ENCODE data around the gene ZNF148.

Gene ZNF148

GRCh38 chr3:125316246-125316645 lies 58.9 kb downstream of the ZNF148 start:
- H3K4me3 ChIP-seq (replicated peaks; ENCODE audit: insufficient read depth, low read length) = no peak overlapping the region
- no peak overlapping the region for H3K27ac ChIP-seq (replicated peaks)
- DNase-seq (ENCODE audit: low read depth in 1 of 2, low spot score in 1 of 2) = no peak
- H3K27me3 ChIP-seq (ENCODE audit: insufficient read depth, poor library complexity, severe bottlenecking) = no peaks in the 10 kb centered on the region
- TF ChIP-seq, protein P1, sequence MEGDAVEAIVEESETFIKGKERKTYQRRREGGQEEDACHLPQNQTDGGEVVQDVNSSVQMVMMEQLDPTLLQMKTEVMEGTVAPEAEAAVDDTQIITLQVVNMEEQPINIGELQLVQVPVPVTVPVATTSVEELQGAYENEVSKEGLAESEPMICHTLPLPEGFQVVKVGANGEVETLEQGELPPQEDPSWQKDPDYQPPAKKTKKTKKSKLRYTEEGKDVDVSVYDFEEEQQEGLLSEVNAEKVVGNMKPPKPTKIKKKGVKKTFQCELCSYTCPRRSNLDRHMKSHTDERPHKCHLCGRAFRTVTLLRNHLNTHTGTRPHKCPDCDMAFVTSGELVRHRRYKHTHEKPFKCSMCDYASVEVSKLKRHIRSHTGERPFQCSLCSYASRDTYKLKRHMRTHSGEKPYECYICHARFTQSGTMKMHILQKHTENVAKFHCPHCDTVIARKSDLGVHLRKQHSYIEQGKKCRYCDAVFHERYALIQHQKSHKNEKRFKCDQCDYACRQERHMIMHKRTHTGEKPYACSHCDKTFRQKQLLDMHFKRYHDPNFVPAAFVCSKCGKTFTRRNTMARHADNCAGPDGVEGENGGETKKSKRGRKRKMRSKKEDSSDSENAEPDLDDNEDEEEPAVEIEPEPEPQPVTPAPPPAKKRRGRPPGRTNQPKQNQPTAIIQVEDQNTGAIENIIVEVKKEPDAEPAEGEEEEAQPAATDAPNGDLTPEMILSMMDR (IDR thresholded peaks at IDR 0.05; ENCODE audit: insufficient read depth, low read length) = no peak
- TF ChIP-seq SPI1 (IDR thresholded peaks at IDR 0.05; ENCODE audit: borderline replicate concordance, low read depth) (no peak), GABPA (IDR thresholded peaks at IDR 0.05; ENCODE audit: low read depth) (no peak), POLR2AphosphoS5 (IDR thresholded peaks at IDR 0.05; ENCODE audit: low read depth) (no peak)
- TF ChIP-seq, protein P2, sequence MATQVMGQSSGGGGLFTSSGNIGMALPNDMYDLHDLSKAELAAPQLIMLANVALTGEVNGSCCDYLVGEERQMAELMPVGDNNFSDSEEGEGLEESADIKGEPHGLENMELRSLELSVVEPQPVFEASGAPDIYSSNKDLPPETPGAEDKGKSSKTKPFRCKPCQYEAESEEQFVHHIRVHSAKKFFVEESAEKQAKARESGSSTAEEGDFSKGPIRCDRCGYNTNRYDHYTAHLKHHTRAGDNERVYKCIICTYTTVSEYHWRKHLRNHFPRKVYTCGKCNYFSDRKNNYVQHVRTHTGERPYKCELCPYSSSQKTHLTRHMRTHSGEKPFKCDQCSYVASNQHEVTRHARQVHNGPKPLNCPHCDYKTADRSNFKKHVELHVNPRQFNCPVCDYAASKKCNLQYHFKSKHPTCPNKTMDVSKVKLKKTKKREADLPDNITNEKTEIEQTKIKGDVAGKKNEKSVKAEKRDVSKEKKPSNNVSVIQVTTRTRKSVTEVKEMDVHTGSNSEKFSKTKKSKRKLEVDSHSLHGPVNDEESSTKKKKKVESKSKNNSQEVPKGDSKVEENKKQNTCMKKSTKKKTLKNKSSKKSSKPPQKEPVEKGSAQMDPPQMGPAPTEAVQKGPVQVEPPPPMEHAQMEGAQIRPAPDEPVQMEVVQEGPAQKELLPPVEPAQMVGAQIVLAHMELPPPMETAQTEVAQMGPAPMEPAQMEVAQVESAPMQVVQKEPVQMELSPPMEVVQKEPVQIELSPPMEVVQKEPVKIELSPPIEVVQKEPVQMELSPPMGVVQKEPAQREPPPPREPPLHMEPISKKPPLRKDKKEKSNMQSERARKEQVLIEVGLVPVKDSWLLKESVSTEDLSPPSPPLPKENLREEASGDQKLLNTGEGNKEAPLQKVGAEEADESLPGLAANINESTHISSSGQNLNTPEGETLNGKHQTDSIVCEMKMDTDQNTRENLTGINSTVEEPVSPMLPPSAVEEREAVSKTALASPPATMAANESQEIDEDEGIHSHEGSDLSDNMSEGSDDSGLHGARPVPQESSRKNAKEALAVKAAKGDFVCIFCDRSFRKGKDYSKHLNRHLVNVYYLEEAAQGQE (IDR thresholded peaks at IDR 0.05; ENCODE audit: insufficient replicate concordance, low read depth) = no peak

DNA sequence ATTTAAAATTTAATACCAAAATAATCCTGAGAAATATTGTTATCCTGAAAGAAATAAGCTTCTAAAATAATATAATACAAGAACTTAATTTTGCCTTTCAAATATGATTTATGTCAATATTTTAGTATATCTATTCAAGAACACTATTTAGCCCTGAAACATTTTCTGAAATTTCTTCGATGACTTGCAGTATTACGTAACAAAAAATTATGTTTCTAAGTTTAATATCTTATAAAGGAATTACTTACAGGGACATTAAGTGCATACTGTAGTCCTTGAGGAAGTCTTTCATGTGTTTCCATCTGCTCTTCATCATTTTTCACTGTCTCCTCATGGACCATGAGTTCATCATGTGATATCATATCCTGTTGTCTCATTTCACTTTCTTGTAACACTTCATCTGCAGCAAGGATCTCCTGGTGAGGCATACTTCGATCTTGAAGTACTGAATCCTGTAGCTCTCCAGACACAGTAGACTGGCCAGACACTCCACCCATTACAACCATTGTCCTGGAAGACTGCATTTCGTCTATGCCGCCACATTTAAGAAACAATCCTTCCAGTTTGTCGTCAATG lies 62.0 kb downstream of the ZNF148 start:
- H3K27me3 ChIP-seq (ENCODE audit: insufficient read depth, poor library complexity, severe bottlenecking) = no peaks in the 10 kb centered on the region
- no peak overlapping the region for H3K27ac ChIP-seq (replicated peaks)
- H3K4me3 ChIP-seq (replicated peaks; ENCODE audit: insufficient read depth, low read length) = no peak overlapping the region
- TF ChIP-seq POLR2AphosphoS5 (IDR thresholded peaks at IDR 0.05; ENCODE audit: low read depth) (no peak), SPI1 (IDR thresholded peaks at IDR 0.05; ENCODE audit: borderline replicate concordance, low read depth) (no peak), GABPA (IDR thresholded peaks at IDR 0.05; ENCODE audit: low read depth) (no peak)
- TF ChIP-seq, protein P2 (IDR thresholded peaks at IDR 0.05; ENCODE audit: insufficient replicate concordance, low read depth) = no peak
- TF ChIP-seq, protein P1 (IDR thresholded peaks at IDR 0.05; ENCODE audit: insufficient read depth, low read length) = no peak
- no peak for DNase-seq (ENCODE audit: low read depth in 1 of 2, low spot score in 1 of 2)

GRCh38 chr3:125310623-125311081 lies 64.5 kb downstream of the ZNF148 start:
- peak overlapping the region; percentile 39 for H3K4me3 ChIP-seq (replicated peaks; ENCODE audit: insufficient read depth, low read length)
- peak overlapping the region; percentile 40 for H3K27ac ChIP-seq (replicated peaks)
- H3K27me3 ChIP-seq (ENCODE audit: insufficient read depth, poor library complexity, severe bottlenecking) = no peaks in the 10 kb centered on the region
- DNase-seq (ENCODE audit: low read depth in 1 of 2, low spot score in 1 of 2) = peak; percentile 25 to 42
- TF ChIP-seq GABPA (IDR thresholded peaks at IDR 0.05; ENCODE audit: low read depth) = no peak
- no peak for TF ChIP-seq SPI1 (IDR thresholded peaks at IDR 0.05; ENCODE audit: borderline replicate concordance, low read depth)
- TF ChIP-seq, protein P2 (IDR thresholded peaks at IDR 0.05; ENCODE audit: insufficient replicate concordance, low read depth) = no peak
- TF ChIP-seq, protein P1 (IDR thresholded peaks at IDR 0.05; ENCODE audit: insufficient read depth, low read length) = no peak
- TF ChIP-seq POLR2AphosphoS5 (IDR thresholded peaks at IDR 0.05; ENCODE audit: low read depth) = no peak
